Tibial nerve (tissue), 4 donors: ENCODE data around the gene RIC1. TPM values are rescaled to one million over a fixed set of nuclear protein-coding genes. Genes with fewer than 3 reads are reported as not detected.
"Not testable (repeated sequence)": the region's sequence is repeated elsewhere in the genome, so short reads cannot be mapped to it uniquely, and the experiment has no call there.

ENCODE experiments used
- DNase-seq, 2 donors: peaks; one replicate each; pipeline ENCODE4 v3.0.0-alpha.2; 2019; ENCODE audit warnings: low spot score in 2 of 2
- H3K27ac ChIP-seq, 4 donors: fragments of 200-600 bp; sonication (generic) in 3 of 4; one replicate each; pipeline ENCODE4 v1.5.1; 2017 to 2019; ENCODE audit warnings: mild to moderate bottlenecking in 1 of 4
- H3K27me3 ChIP-seq, 2 donors: fragments of 200-600 bp; sonication (generic) in 1 of 2; one replicate each; pipeline versions ENCODE4 v1.5.1 to v1.6.0; 2017 to 2019
- H3K36me3 ChIP-seq, 3 donors: fragments of 200-600 bp; sonication (generic); one replicate each; pipeline ENCODE4 v1.5.1; 2018 to 2019
- H3K4me1 ChIP-seq, 4 donors: fragments of 200-600 bp; sonication (generic) in 3 of 4; one replicate each; pipeline ENCODE4 v1.5.1; 2017 to 2019
- H3K4me3 ChIP-seq, 4 donors: fragments of 200-600 bp; sonication (generic) in 3 of 4; one replicate each; pipeline ENCODE4 v1.5.1; 2017 to 2019; ENCODE audit warnings: mild to moderate bottlenecking in 1 of 4, moderate library complexity in 1 of 4
- H3K9me3 ChIP-seq, 4 donors: fragments of 200-600 bp; sonication (generic) in 3 of 4; one replicate each; pipeline ENCODE4 v1.5.1; 2017 to 2019
- EP300 ChIP-seq, 2 donors: sonication (generic); formaldehyde crosslinking; IDR thresholded peaks; one replicate each; pipeline ENCODE4 v1.6.1; 2017; ENCODE audit warnings: antibody characterized with exemption in 2 of 2, mild to moderate bottlenecking in 1 of 2
- POLR2A ChIP-seq, 2 donors: fragments of 450-650 bp; IDR thresholded peaks; one replicate each; pipeline ENCODE4 v1.6.1; 2017; ENCODE audit warnings: antibody characterized with exemption in 2 of 2, mild to moderate bottlenecking in 2 of 2, moderate library complexity in 2 of 2
- WGBS, 2 donors: methylation state at CpG; one replicate each; pipeline ENCODE4 v1.1.5; 2018; 5-methylcytosine and 5-hydroxymethylcytosine counted together
- total RNA-seq, 4 donors: library from RNA; depleted of rRNA; stranded (reverse); fragments of >200 nt; gene quantifications; one replicate each; pipeline ENCODE4 v1.1.0, GENCODE V29; 2016
- TF ChIP-seq, protein P1 (sequence below), 5 experiments: fragments of 200-600 bp in 3 of 5; fragments of 450-650 bp in 2 of 5; sonication (generic) in 3 of 5; IDR thresholded peaks; one replicate each; pipeline ENCODE4 v1.5.1; 2016 to 2019; ENCODE audit warnings: antibody characterized with exemption in 5 of 5, mild to moderate bottlenecking in 3 of 5, moderate library complexity in 2 of 5

Gene RIC1
- total RNA-seq, 4 donors from 2014 or later: 41.0 to 45.9 (median 43.4) TPM

DNA sequence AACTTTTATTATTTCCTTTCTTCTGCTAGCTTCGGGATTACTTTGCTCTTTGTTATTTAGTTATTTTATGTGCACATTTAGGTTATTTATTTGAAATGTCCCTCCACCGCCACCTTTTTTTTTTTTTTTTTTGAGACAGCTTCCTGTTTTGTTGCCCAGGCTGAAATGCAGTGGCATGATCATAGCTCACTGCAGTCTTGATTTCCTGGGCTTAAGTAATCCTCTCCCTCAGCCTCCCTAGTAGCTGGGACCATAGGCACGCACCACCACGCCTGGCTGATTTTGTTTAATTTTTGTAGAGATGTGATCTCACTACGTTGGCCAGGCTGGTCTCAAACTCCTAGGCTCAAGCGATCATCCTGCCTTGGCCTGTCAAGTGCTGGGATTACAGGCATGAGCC is 38.5 kb downstream of the RIC1 start:
- DNase-seq: no peak
- TF ChIP-seq, protein P1, sequence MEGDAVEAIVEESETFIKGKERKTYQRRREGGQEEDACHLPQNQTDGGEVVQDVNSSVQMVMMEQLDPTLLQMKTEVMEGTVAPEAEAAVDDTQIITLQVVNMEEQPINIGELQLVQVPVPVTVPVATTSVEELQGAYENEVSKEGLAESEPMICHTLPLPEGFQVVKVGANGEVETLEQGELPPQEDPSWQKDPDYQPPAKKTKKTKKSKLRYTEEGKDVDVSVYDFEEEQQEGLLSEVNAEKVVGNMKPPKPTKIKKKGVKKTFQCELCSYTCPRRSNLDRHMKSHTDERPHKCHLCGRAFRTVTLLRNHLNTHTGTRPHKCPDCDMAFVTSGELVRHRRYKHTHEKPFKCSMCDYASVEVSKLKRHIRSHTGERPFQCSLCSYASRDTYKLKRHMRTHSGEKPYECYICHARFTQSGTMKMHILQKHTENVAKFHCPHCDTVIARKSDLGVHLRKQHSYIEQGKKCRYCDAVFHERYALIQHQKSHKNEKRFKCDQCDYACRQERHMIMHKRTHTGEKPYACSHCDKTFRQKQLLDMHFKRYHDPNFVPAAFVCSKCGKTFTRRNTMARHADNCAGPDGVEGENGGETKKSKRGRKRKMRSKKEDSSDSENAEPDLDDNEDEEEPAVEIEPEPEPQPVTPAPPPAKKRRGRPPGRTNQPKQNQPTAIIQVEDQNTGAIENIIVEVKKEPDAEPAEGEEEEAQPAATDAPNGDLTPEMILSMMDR (IDR thresholded peaks at IDR 0.05): no peak
- no peak for TF ChIP-seq POLR2A (IDR thresholded peaks at IDR 0.05)
- no peak for TF ChIP-seq EP300 (IDR thresholded peaks at IDR 0.05)
- Histone ChIP-seq H3K36me3 (peaks cover 0 to 30% (median 0%) of the 10 kb centered on the region in 3 donors), H3K4me1 (no peaks in the 10 kb centered on the region), H3K9me3 (peaks cover 0 to 19% (median 3%) of the 10 kb centered on the region in 4 donors), H3K27me3 (no peaks in the 10 kb centered on the region), H3K27ac (no peak overlapping the region), H3K4me3 (no peak overlapping the region)
- 95% methylated on average over 6 of the region's 6 CpGs for WGBS, 2 donors

GRCh38 chr9:5670079-5670478 is 41.2 kb downstream of the RIC1 start:
- Histone ChIP-seq H3K9me3 (no peaks in the 10 kb centered on the region), H3K4me3 (no peak overlapping the region), H3K36me3 (peaks cover 0 to 18% (median 0%) of the 10 kb centered on the region in 3 donors), H3K27me3 (no peaks in the 10 kb centered on the region), H3K27ac (no peak overlapping the region), H3K4me1 (no peaks in the 10 kb centered on the region)
- DNase-seq: no peak
- 62 to 64% methylated on average over 2 of the region's 2 CpGs for WGBS, 2 donors
- no peak for TF ChIP-seq EP300 (IDR thresholded peaks at IDR 0.05)
- TF ChIP-seq, protein P1 (IDR thresholded peaks at IDR 0.05): no peak
- TF ChIP-seq POLR2A (IDR thresholded peaks at IDR 0.05): no peak

DNA sequence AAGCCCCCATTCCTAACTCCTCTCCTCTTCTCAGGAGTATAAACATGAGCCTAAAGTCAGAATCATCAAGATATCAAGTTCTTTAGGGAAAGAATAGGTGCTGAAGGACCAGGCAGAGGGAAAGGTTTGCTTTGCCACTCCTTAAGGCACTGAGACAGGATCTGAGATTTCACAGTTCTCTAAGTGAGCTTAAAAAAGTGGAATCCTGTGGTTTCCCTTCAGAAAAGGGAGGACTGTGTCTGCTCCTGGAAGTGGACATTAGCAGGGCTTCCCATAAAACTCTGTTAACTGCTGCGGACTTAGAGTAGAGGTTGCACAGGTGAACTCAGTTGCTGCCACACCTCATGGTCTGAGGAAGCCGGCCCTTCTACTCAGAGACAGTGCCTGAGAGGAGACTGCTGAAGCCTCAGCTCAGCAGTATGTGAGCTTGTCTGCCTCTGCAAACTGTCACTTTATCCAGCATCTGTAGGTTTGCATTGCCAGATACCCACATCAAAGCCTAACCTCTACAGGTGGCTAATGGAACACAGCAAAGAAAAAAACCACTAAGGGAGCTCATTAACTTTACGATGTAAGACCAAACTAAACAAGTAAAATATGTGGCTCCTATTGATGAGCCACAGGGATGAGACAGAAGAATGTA is 42.9 kb downstream of the RIC1 start:
- Histone ChIP-seq H3K4me1 (no peaks in the 10 kb centered on the region), H3K27me3 (no peaks in the 10 kb centered on the region), H3K27ac (no peak overlapping the region), H3K4me3 (no peak overlapping the region), H3K9me3 (no peaks in the 10 kb centered on the region), H3K36me3 (peaks cover 0 to 8% (median 0%) of the 10 kb centered on the region in 3 donors)
- no peak for DNase-seq
- WGBS, 2 donors: 63 to 69% methylated on average over 3 of the region's 3 CpGs
- TF ChIP-seq, protein P1 (IDR thresholded peaks at IDR 0.05): no peak
- TF ChIP-seq EP300 (IDR thresholded peaks at IDR 0.05): no peak
- no peak for TF ChIP-seq POLR2A (IDR thresholded peaks at IDR 0.05)

DNA sequence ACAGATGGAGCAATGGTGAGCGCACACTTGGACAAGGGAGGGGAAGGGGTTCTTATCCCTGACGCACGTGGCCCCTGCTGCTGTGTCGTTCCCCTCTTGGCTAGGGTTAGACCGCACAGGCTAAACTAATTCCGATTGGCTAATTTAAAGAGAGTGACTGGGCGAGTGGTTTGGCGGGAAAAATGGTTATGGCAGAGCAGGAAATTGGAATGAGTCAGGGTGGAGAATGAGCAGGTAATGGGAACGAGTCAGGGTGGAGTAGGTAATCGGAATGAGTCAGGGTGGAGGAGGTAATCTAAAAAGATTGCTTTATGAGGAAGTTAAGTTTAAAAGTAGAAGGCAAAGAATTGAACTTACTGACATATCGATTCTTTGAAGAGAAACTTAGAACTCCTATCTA is 46.1 kb downstream of the RIC1 start:
- not testable (repeated sequence) for H3K27ac ChIP-seq, H3K9me3 ChIP-seq, H3K4me3 ChIP-seq, H3K27me3 ChIP-seq, H3K36me3 ChIP-seq, DNase-seq, H3K4me1 ChIP-seq
- 94 to 96% methylated on average over 11 of the region's 11 CpGs for WGBS, 2 donors

DNA sequence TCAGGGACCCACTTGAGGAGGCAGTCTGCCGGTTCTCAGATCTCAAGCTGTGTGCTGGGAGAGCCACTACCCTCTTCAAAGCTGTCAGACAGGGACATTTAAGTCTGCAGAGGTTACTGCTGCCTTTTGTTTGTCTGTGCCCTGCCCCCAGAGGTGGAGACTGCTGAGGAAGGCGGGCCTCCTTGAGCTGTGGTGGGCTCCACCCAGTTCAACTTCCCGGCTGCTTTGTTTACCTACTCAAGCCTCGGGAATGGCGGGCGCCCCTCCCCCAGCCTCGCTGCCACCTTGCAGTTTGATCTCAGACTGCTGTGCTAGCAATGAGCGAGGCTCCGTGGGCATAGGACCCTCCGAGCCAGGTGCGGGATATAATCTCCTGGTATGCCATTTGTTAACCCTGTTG is 54.7 kb downstream of the RIC1 start:
- H3K27me3 ChIP-seq, DNase-seq, H3K4me3 ChIP-seq, H3K27ac ChIP-seq, H3K4me1 ChIP-seq: not testable (repeated sequence)
- Histone ChIP-seq H3K9me3 (peaks cover 0 to 29% (median 3%) of the 10 kb centered on the region in 4 donors), H3K36me3 (peaks cover 0 to 14% (median 0%) of the 10 kb centered on the region in 3 donors)
- 99 to 100% methylated on average over 11 of the region's 11 CpGs for WGBS, 2 donors

DNA sequence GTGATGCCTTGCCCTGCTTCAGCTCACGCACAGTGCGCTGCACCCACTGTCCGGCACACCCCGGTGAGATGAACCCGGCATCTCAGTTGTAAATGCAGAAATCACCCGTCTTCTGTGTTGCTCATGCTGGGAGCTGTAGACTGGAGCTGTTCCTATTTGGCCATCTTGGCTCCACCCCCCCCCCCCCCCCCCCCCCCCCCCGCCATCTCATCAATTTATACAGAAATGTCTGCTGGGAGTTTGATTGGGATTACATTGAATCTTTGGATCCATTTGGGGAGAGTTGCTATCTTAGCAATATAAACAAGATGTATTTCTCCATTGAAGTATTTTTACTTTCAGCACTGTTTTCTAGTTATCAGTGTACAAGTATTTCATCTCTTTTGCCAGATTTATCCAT is 55.2 kb downstream of the RIC1 start:
- Histone ChIP-seq H3K9me3 (peaks cover 0 to 29% (median 3%) of the 10 kb centered on the region in 4 donors), H3K4me1 (peaks cover 0 to 6% (median 0%) of the 10 kb centered on the region in 4 donors)

More for the DNA sequence above, 55.2 kb downstream of the RIC1 start:
- Histone ChIP-seq H3K4me3 (no peak overlapping the region), H3K27me3 (no peaks in the 10 kb centered on the region), H3K36me3 (peaks cover 0 to 14% (median 0%) of the 10 kb centered on the region in 3 donors), H3K27ac (no peak overlapping the region)
- TF ChIP-seq EP300 (IDR thresholded peaks at IDR 0.05) (no peak), POLR2A (IDR thresholded peaks at IDR 0.05) (no peak)
- TF ChIP-seq, protein P1 (IDR thresholded peaks at IDR 0.05): no peak
- no peak for DNase-seq
- 98 to 100% methylated on average over 6 to 7 of the region's 7 CpGs for WGBS, 2 donors
